Memory B cell (primary cell): ENCODE results near the gene KLK14.

ENCODE experiments used
- ATAC-seq: fragments of 150-1000 bp; cut with Tn5 transposase; 2 replicates; pipeline ENCODE4 v1.10.0; 2021; ENCODE audit warnings: low read depth, mild to moderate bottlenecking, moderate library complexity
- DNase-seq, 2 donors: peaks; one replicate each; pipeline ENCODE4 v3.0.0; 2022; ENCODE audit warnings: low spot score in 2 of 2
- H3K27ac Mint-ChIP-seq: one replicate; pipeline ENCODE4 v1.8.0; 2022; ENCODE audit warnings: mild to moderate bottlenecking, moderate library complexity, mixed read lengths
- H3K27me3 Mint-ChIP-seq: one replicate; pipeline ENCODE4 v1.8.0; 2022; ENCODE audit warnings: mixed read lengths
- H3K36me3 Mint-ChIP-seq: one replicate; pipeline ENCODE4 v1.8.0; 2022; ENCODE audit warnings: mild to moderate bottlenecking, mixed read lengths
- H3K4me1 Mint-ChIP-seq: one replicate; pipeline ENCODE4 v1.8.0; 2022; ENCODE audit warnings: mixed read lengths
- H3K4me3 Mint-ChIP-seq: one replicate; pipeline ENCODE4 v1.8.0; 2022; ENCODE audit warnings: mild to moderate bottlenecking, moderate library complexity, mixed read lengths
- H3K9me3 Mint-ChIP-seq: one replicate; pipeline ENCODE4 v1.8.0; 2022; ENCODE audit warnings: mixed read lengths

The KLK14 gene

GRCh38 chr19:51065221-51065960 is 17.3 kb downstream of the KLK14 start:
- DNase-seq: no peak
- Mint-ChIP-seq H3K4me3 (no peak overlapping the region), H3K27me3 (peaks cover 29% of the 10 kb centered on the region), H3K9me3 (peaks cover 11% of the 10 kb centered on the region), H3K27ac (no peak overlapping the region), H3K36me3 (peaks cover 10% of the 10 kb centered on the region), H3K4me1 (peaks cover 4% of the 10 kb centered on the region)
- no peak for ATAC-seq

GRCh38 chr19:51064534-51065220 is 18.0 kb downstream of the KLK14 start, which contains the start of gene KLK13:
Gene KLK13, minus strand, starts transcription at chr19:51065092. Its CDS starts 25 bp downstream, at chr19:51065067.
- peaks cover 4% of the 10 kb centered on the region for H3K4me1 Mint-ChIP-seq
- ATAC-seq: no peak
- no peak within 1 kb of the TSS for H3K4me3 Mint-ChIP-seq
- no peak within 1 kb of the TSS for H3K27ac Mint-ChIP-seq
- peaks cover 10% of the 10 kb centered on the region for H3K36me3 Mint-ChIP-seq
- H3K27me3 Mint-ChIP-seq: peaks cover 32% of the 10 kb centered on the region
- no peak for DNase-seq
- H3K9me3 Mint-ChIP-seq: peaks cover 11% of the 10 kb centered on the region

DNA sequence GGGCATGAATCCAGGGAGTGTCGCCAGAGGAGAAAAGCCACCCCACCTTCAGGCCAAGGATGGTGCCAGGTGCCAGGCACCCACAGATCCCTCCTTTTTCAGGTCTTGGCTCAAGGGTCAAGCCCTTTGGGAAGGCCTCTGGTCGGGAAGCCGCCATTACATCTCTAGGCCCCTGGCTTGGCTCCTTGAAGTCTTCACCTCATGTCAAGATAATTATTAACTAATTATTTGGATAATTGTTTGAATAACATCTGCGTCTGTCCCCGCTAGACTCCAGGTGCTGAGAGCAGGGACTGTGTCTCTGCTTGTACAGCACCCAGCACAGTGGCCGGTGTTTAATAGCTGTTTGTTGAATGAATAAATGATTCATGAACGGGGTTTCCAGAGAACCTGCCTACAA is 19.0 kb downstream of the KLK14 start:
- no peak overlapping the region for H3K27ac Mint-ChIP-seq
- H3K9me3 Mint-ChIP-seq: peaks cover 11% of the 10 kb centered on the region
- peaks cover 34% of the 10 kb centered on the region for H3K27me3 Mint-ChIP-seq
- peaks cover 10% of the 10 kb centered on the region for H3K36me3 Mint-ChIP-seq
- ATAC-seq (no peak), DNase-seq (no peak)
- no peak overlapping the region for H3K4me3 Mint-ChIP-seq
- H3K4me1 Mint-ChIP-seq: peaks cover 4% of the 10 kb centered on the region

GRCh38 chr19:51060973-51061372 is 21.7 kb downstream of the KLK14 start:
- DNase-seq (no peak), ATAC-seq (no peak)
- H3K9me3 Mint-ChIP-seq: peaks cover 10% of the 10 kb centered on the region
- no peak overlapping the region for H3K27ac Mint-ChIP-seq
- no peak overlapping the region for H3K4me3 Mint-ChIP-seq
- peaks cover 5% of the 10 kb centered on the region for H3K36me3 Mint-ChIP-seq
- H3K4me1 Mint-ChIP-seq: peaks cover 4% of the 10 kb centered on the region
- H3K27me3 Mint-ChIP-seq: peaks cover 32% of the 10 kb centered on the region

- H3K4me3 Mint-ChIP-seq: no peak overlapping the region
- H3K36me3 Mint-ChIP-seq: peaks cover 3% of the 10 kb centered on the region
- H3K9me3 Mint-ChIP-seq: peaks cover 10% of the 10 kb centered on the region
- ATAC-seq: no peak
- H3K27me3 Mint-ChIP-seq: peaks cover 34% of the 10 kb centered on the region
- peaks cover 1% of the 10 kb centered on the region for H3K4me1 Mint-ChIP-seq
- DNase-seq: no peak
- no peak overlapping the region for H3K27ac Mint-ChIP-seq
Observed at GRCh38 chr19:51060336-51060735, 22.4 kb downstream of the KLK14 start.

DNA sequence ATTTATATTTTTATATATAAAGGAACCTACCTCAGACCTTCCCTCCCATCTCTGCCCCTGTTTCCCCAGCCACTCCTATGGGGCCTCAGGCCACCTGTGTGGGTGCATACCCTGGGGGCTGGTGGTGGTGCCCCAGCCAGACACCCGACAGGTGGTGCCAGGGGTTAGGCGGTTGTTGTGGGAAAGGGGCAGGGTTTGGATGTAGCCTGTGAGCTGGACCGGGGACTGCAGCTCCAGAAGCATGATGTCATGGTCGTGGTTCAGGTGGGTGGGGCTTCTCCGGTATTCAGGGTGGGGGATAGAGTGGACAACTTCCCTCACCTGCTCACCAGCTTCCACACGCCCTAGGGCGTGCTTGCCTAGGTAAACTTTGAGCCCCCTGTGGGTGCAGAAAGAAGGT is 23.0 kb downstream of the KLK14 start:
- no peak overlapping the region for H3K27ac Mint-ChIP-seq
- no peaks in the 10 kb centered on the region for H3K4me1 Mint-ChIP-seq
- H3K4me3 Mint-ChIP-seq: no peak overlapping the region
- H3K36me3 Mint-ChIP-seq: peaks cover 2% of the 10 kb centered on the region
- H3K9me3 Mint-ChIP-seq: peaks cover 11% of the 10 kb centered on the region
- DNase-seq (no peak), ATAC-seq (no peak)
- peaks cover 35% of the 10 kb centered on the region for H3K27me3 Mint-ChIP-seq

GRCh38 chr19:51055866-51056265 is 26.8 kb downstream of the KLK14 start:
- Mint-ChIP-seq H3K27ac (no peak overlapping the region), H3K9me3 (peaks cover 7% of the 10 kb centered on the region), H3K4me3 (no peak overlapping the region), H3K27me3 (peaks cover 29% of the 10 kb centered on the region), H3K4me1 (no peaks in the 10 kb centered on the region), H3K36me3 (peaks cover 1% of the 10 kb centered on the region)
- DNase-seq (no peak), ATAC-seq (no peak)

DNA sequence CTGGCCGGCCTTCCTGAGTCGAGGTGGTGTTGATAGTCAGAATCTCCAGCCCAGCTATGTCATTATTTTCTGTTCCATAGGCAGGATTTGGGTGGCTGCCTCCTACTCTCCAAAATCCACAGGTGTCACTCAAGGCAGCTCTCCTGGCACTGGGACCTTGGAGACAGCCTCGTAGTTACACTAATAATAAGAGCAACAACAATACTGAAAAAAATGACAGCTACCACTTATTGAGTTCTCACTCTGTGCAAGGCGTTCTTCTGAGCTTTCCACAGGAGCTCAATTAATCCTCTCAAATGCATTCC is 35.7 kb downstream of the KLK14 start:
- no peak overlapping the region for H3K27ac Mint-ChIP-seq
- ATAC-seq (no peak), DNase-seq (no peak)
- peaks cover 4% of the 10 kb centered on the region for H3K9me3 Mint-ChIP-seq
- H3K27me3 Mint-ChIP-seq: peaks cover 5% of the 10 kb centered on the region
- H3K4me3 Mint-ChIP-seq: no peak overlapping the region
- no peaks in the 10 kb centered on the region for H3K36me3 Mint-ChIP-seq
- no peaks in the 10 kb centered on the region for H3K4me1 Mint-ChIP-seq

- H3K4me3 Mint-ChIP-seq: no peak overlapping the region
Observed at GRCh38 chr19:51044327-51044726, 38.4 kb downstream of the KLK14 start.

DNA sequence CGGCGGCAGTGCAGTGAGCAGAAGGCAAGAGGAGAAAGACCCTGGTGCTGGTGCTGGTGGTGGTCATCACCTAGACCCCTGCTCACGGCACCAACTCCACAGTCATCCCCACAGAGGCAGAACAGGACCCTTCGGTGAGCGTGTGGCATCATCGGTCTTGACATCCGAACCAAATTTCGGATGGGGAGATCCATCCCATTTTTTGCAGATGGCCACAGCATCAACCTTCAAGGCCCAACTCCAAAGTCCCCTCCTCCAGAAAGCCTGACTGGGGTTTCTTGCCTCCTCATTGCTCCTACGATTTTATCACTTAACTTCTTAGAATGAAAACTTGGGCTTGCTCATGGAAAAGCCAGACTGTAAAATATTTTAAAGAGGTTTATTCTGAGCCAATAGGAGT is 39.2 kb downstream of the KLK14 start:
- Mint-ChIP-seq H3K9me3 (peaks cover 2% of the 10 kb centered on the region), H3K36me3 (no peaks in the 10 kb centered on the region), H3K4me1 (no peaks in the 10 kb centered on the region), H3K27ac (no peak overlapping the region), H3K4me3 (no peak overlapping the region), H3K27me3 (peaks cover 2% of the 10 kb centered on the region)
- no peak for ATAC-seq
- DNase-seq: no peak

More at GRCh38 chr19:51044327-51044726, 38.4 kb downstream of the KLK14 start:
- Mint-ChIP-seq H3K27me3 (peaks cover 5% of the 10 kb centered on the region), H3K36me3 (no peaks in the 10 kb centered on the region), H3K4me1 (no peaks in the 10 kb centered on the region), H3K27ac (no peak overlapping the region), H3K9me3 (peaks cover 4% of the 10 kb centered on the region)
- ATAC-seq (no peak), DNase-seq (no peak)

DNA sequence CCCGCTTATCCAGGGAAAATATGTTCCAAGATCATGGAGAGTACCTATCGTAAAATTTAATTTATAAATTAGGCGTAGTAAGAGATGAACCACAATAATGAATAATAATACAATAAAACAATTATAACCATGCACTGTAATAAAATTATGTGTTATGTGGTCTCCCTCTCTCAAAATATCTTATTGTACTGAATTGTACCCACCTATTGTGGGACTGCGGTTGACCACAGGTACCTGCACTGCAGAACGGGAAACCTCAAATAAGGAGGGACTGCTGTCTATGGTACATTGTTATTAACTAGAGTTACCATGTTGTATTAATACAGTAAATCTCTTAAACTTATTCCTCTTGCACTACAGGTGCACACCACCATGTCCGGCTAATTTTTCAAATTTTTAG is 42.5 kb downstream of the KLK14 start:
- H3K4me3 Mint-ChIP-seq: no peak overlapping the region
- ATAC-seq (no peak), DNase-seq (no peak)
- no peak overlapping the region for H3K27ac Mint-ChIP-seq
- H3K36me3 Mint-ChIP-seq: no peaks in the 10 kb centered on the region
- H3K4me1 Mint-ChIP-seq: no peaks in the 10 kb centered on the region
- peaks cover 2% of the 10 kb centered on the region for H3K9me3 Mint-ChIP-seq
- H3K27me3 Mint-ChIP-seq: peaks cover 2% of the 10 kb centered on the region

DNA sequence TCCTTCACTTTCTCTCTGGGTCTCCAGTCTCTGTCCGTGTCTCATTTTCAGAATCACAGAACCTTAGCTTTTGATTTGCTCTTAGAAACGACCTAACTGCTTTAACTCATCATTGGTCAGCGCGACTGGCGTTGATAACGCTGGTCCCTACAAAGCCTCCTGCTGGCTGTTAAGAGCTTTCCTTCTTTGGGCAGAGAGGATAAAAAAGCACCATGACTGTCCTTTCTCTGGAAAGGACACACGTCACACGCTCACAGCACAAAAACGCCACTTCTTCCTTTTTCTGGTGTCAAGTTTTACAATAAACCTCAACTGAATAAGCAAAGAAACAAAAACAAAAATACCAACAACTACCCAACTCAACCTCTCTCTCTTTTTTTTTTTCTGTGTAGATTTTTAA is 46.2 kb downstream of the KLK14 start:
- ATAC-seq (no peak), DNase-seq (no peak)
- H3K36me3 Mint-ChIP-seq: no peaks in the 10 kb centered on the region
- H3K4me3 Mint-ChIP-seq: no peak overlapping the region
- H3K27me3 Mint-ChIP-seq: peaks cover 14% of the 10 kb centered on the region
- no peak overlapping the region for H3K27ac Mint-ChIP-seq
- no peaks in the 10 kb centered on the region for H3K4me1 Mint-ChIP-seq
- H3K9me3 Mint-ChIP-seq: no peaks in the 10 kb centered on the region

GRCh38 chr19:51034704-51035103 is 48.0 kb downstream of the KLK14 start, which contains the start of gene KLK12:
Gene KLK12, minus strand, starts transcription at chr19:51035002. Its CDS starts 381 bp downstream, at chr19:51034621.
- H3K27ac Mint-ChIP-seq: no peak within 1 kb of the TSS
- no peak within 1 kb of the TSS for H3K4me3 Mint-ChIP-seq
- DNase-seq (no peak), ATAC-seq (no peak)
- H3K36me3 Mint-ChIP-seq: no peaks in the 10 kb centered on the region
- H3K9me3 Mint-ChIP-seq: peaks cover 5% of the 10 kb centered on the region
- H3K4me1 Mint-ChIP-seq: no peaks in the 10 kb centered on the region
- H3K27me3 Mint-ChIP-seq: peaks cover 24% of the 10 kb centered on the region

GRCh38 chr19:51031880-51032225 is 50.8 kb downstream of the KLK14 start:
- peaks cover 5% of the 10 kb centered on the region for H3K9me3 Mint-ChIP-seq
- no peak overlapping the region for H3K27ac Mint-ChIP-seq
- no peaks in the 10 kb centered on the region for H3K4me1 Mint-ChIP-seq
- no peaks in the 10 kb centered on the region for H3K36me3 Mint-ChIP-seq
- no peak for ATAC-seq
- peaks cover 28% of the 10 kb centered on the region for H3K27me3 Mint-ChIP-seq
- H3K4me3 Mint-ChIP-seq: no peak overlapping the region
- DNase-seq: no peak
